H1 (cell line): ENCODE data around the gene AK8. TPM values are rescaled to one million over a fixed set of nuclear protein-coding genes. Genes with fewer than 3 reads are reported as not detected.

Source experiments
- CTCF ChIA-PET: fragments of 300-600 bp; sonication (Branson Sonifier 250); formaldehyde crosslinking; loops from one replicate; lab custom pipeline; 2021; ENCODE audit not compliant: partially characterized antibody; lab: Charles Lee
- POLR2A ChIA-PET: fragments of 300-600 bp; sonication (Branson Sonifier 250); formaldehyde crosslinking; loops from one replicate; lab custom pipeline; 2021; ENCODE audit warnings: inconsistent platforms; ENCODE audit not compliant: partially characterized antibody; lab: Charles Lee
- DNase-seq, 2 experiments: peaks; one replicate each; pipeline versions ENCODE4 v3.0.0 to v3.0.0-alpha.2; 2010 to 2022; ENCODE audit warnings: low spot score in 2 of 2, low read depth in 1 of 2, mixed read lengths in 1 of 2
- FAIRE-seq: peaks from 2 replicates; lab custom pipeline; 2011; peaks lifted over from hg19 to GRCh38; lab: Jason Lieb, UNC
- H2AFZ ChIP-seq: 2 replicates; pipeline ENCODE4 v1.8.1; 2012; ENCODE audit warnings: low read length, inconsistent platforms
- H2AK5ac ChIP-seq: 2 replicates; pipeline ENCODE4 v1.6.1; 2013; ENCODE audit warnings: low read depth, low read length
- H2BK120ac ChIP-seq: replicated peaks from 2 replicates; pipeline ENCODE3; 2013; ENCODE audit warnings: low read depth, low read length, inconsistent platforms
- H2BK12ac ChIP-seq: 2 replicates; pipeline ENCODE4 v1.6.1; 2013; ENCODE audit warnings: low read depth, low read length
- H2BK15ac ChIP-seq: 2 replicates; pipeline ENCODE4 v1.6.1; 2013; ENCODE audit warnings: low read length
- H2BK20ac ChIP-seq: 2 replicates; pipeline ENCODE4 v1.6.1; 2013; ENCODE audit warnings: low read length
- H2BK5ac ChIP-seq: 2 replicates; pipeline ENCODE4 v1.6.1; 2013; ENCODE audit warnings: low read depth, low read length
- H3K14ac ChIP-seq: 2 replicates; pipeline ENCODE4 v1.6.1; 2013; ENCODE audit warnings: inconsistent platforms; ENCODE audit not compliant: insufficient read length
- H3K18ac ChIP-seq: 2 replicates; pipeline ENCODE4 v1.6.1; 2013; ENCODE audit warnings: low read length; ENCODE audit errors: extremely low read depth
- H3K23ac ChIP-seq: 2 replicates; pipeline ENCODE4 v1.6.1; 2013; ENCODE audit warnings: inconsistent platforms; ENCODE audit not compliant: insufficient read length
- H3K23me2 ChIP-seq: 2 replicates; pipeline ENCODE4 v1.6.1; 2013; ENCODE audit warnings: low read depth, low read length
- H3K27ac ChIP-seq: 2 replicates; pipeline ENCODE4 v1.6.1; 2011; ENCODE audit warnings: low read depth, low read length, inconsistent platforms
- H3K27me3 ChIP-seq, 4 experiments: replicated peaks in 1 of 4; 1 replicate in 1 of 4; 2 replicates in 3 of 4; pipeline versions ENCODE4 v1.6.1 to v1.8.1; 2011 to 2013; ENCODE audit warnings: low read length in 3 of 4, mild to moderate bottlenecking in 3 of 4, inconsistent platforms in 2 of 4, mixed read lengths in 2 of 4, moderate library complexity in 1 of 4; ENCODE audit not compliant: control insufficient read depth in 3 of 4, insufficient read depth in 3 of 4; ENCODE audit errors: extremely low read depth in 1 of 4
- H3K36me3 ChIP-seq, 4 experiments: 2 replicates each; pipeline versions ENCODE4 v1.6.1 to v1.8.1; 2011 to 2013; ENCODE audit warnings: mild to moderate bottlenecking in 4 of 4, low read length in 3 of 4, moderate library complexity in 2 of 4, control low read depth in 1 of 4, inconsistent platforms in 1 of 4; ENCODE audit not compliant: insufficient read depth in 4 of 4, control insufficient read depth in 2 of 4
- H3K4ac ChIP-seq: replicated peaks from 2 replicates; pipeline ENCODE3; 2013; ENCODE audit warnings: low read length, low read depth, mixed read lengths, inconsistent platforms; ENCODE audit not compliant: insufficient read length
- H3K4me1 ChIP-seq, 4 experiments: replicated peaks in 1 of 4; 1 replicate in 1 of 4; 2 replicates in 3 of 4; pipeline versions ENCODE4 v1.6.1 to v1.8.1; 2011 to 2013; ENCODE audit warnings: low read length in 3 of 4, inconsistent platforms in 2 of 4, mixed read lengths in 1 of 4; ENCODE audit not compliant: insufficient read depth in 4 of 4, control insufficient read depth in 3 of 4
- H3K4me2 ChIP-seq, 2 experiments: 2 replicates each; pipeline versions ENCODE4 v1.6.1 to v1.8.1; 2011 to 2013; ENCODE audit warnings: low read depth in 2 of 2, low read length in 2 of 2, control low read depth in 1 of 2, inconsistent platforms in 1 of 2, mild to moderate bottlenecking in 1 of 2; ENCODE audit not compliant: insufficient read depth in 1 of 2
- H3K4me3 ChIP-seq, 4 experiments: fragments of 200-600, 300-600 bp in 1 of 4; sonication (generic), shearing (Covaris generic), sonication (Bioruptor Twin) in 1 of 4; 2 replicates each; pipeline versions ENCODE4 v1.5.1 to v1.8.1; 2011 to 2016; ENCODE audit warnings: low read length in 4 of 4, low read depth in 3 of 4, control low read depth in 2 of 4, inconsistent platforms in 2 of 4, mild to moderate bottlenecking in 2 of 4, mixed read lengths in 1 of 4, moderate library complexity in 1 of 4; ENCODE audit not compliant: insufficient read depth in 2 of 4; ENCODE audit errors: extremely low read depth in 1 of 4
- H3K56ac ChIP-seq: replicated peaks from 2 replicates; pipeline ENCODE3; 2013; ENCODE audit warnings: low read depth, mild to moderate bottlenecking, mixed read lengths, low read length, inconsistent platforms; ENCODE audit not compliant: insufficient read length
- H3K79me1 ChIP-seq: 2 replicates; pipeline ENCODE4 v1.6.1; 2013; ENCODE audit warnings: low read depth, low read length, control low read depth
- H3K79me2 ChIP-seq, 2 experiments: 2 replicates each; pipeline versions ENCODE4 v1.6.1 to v1.8.1; 2012 to 2013; ENCODE audit warnings: low read length in 2 of 2, mild to moderate bottlenecking in 2 of 2, inconsistent platforms in 1 of 2; ENCODE audit not compliant: insufficient read depth in 2 of 2, control insufficient read depth in 1 of 2
- H3K9ac ChIP-seq, 4 experiments: replicated peaks in 1 of 4; 1 replicate in 1 of 4; 2 replicates in 3 of 4; pipeline versions ENCODE4 v1.6.1 to v1.8.1; 2011 to 2013; ENCODE audit warnings: low read depth in 3 of 4, low read length in 3 of 4, control low read depth in 2 of 4, mild to moderate bottlenecking in 2 of 4, moderate library complexity in 2 of 4, inconsistent platforms in 1 of 4; ENCODE audit errors: extremely low read depth in 1 of 4
- H3K9me3 ChIP-seq, 2 experiments: 2 replicates each; pipeline versions ENCODE4 v1.6.1 to v1.8.1; 2012 to 2013; ENCODE audit warnings: mild to moderate bottlenecking in 2 of 2, moderate library complexity in 2 of 2, control low read depth in 1 of 2, inconsistent platforms in 1 of 2, low read depth in 1 of 2, low read length in 1 of 2, mixed read lengths in 1 of 2; ENCODE audit not compliant: insufficient read depth in 2 of 2
- H4K20me1 ChIP-seq, 2 experiments: replicated peaks in 1 of 2; 2 replicates each; pipeline versions ENCODE3 to v1.8.1; 2011 to 2013; ENCODE audit warnings: inconsistent platforms in 2 of 2, low read length in 2 of 2, mild to moderate bottlenecking in 1 of 2; ENCODE audit not compliant: insufficient read depth in 2 of 2, control insufficient read depth in 1 of 2
- H4K5ac ChIP-seq: 2 replicates; pipeline ENCODE4 v1.6.1; 2013; ENCODE audit warnings: low read length, low read depth, mixed read lengths, inconsistent platforms; ENCODE audit not compliant: insufficient read length
- H4K8ac ChIP-seq: 2 replicates; pipeline ENCODE4 v1.8.0; 2013; ENCODE audit warnings: mild to moderate bottlenecking, moderate library complexity, low read length, inconsistent platforms; ENCODE audit not compliant: insufficient read depth; ENCODE audit errors: extremely low read depth
- H4K91ac ChIP-seq: replicated peaks from 2 replicates; pipeline ENCODE3; 2013; ENCODE audit warnings: low read length, mixed read lengths, inconsistent platforms; ENCODE audit not compliant: insufficient read length
- BACH1 ChIP-seq: IDR thresholded peaks from 2 replicates; pipeline ENCODE4 v1.6.1; 2012; ENCODE audit warnings: low read length, improper control_type of control experiment
- BRCA1 ChIP-seq: IDR thresholded peaks from 2 replicates; pipeline ENCODE4 v1.6.1; 2012; ENCODE audit warnings: low read depth, low read length, improper control_type of control experiment
- CBX8 ChIP-seq: fragments of 300-800, 300-1000 bp; sonication (generic); IDR thresholded peaks from 2 replicates; pipeline ENCODE4 v1.7.1; 2016; ENCODE audit warnings: low read depth, low read length, borderline replicate concordance
- CHD1 ChIP-seq: IDR thresholded peaks from 2 replicates; pipeline ENCODE4 v1.6.1; 2012; ENCODE audit warnings: low read depth, low read length, improper control_type of control experiment
- EGR1 ChIP-seq: IDR thresholded peaks from 2 replicates; pipeline ENCODE4 v1.6.1; 2011; ENCODE audit warnings: low read depth, low read length, borderline replicate concordance
- FOSL1 ChIP-seq: IDR thresholded peaks from 2 replicates; pipeline ENCODE4 v1.6.1; 2011; ENCODE audit warnings: mild to moderate bottlenecking, low read depth, low read length, moderate library complexity; ENCODE audit not compliant: insufficient read depth
- JUND ChIP-seq: IDR thresholded peaks from 2 replicates; pipeline ENCODE4 v1.6.1; 2011; ENCODE audit warnings: mild to moderate bottlenecking, improper control_type of control experiment, low read length
- POLR2A ChIP-seq, 2 experiments: IDR thresholded peaks; 1 replicate in 1 of 2; 2 replicates in 1 of 2; pipeline ENCODE4 v1.6.1; 2011; ENCODE audit warnings: low read depth in 2 of 2, low read length in 2 of 2, mild to moderate bottlenecking in 2 of 2; ENCODE audit errors: control extremely low read depth in 1 of 2
- RXRA ChIP-seq: IDR thresholded peaks from 2 replicates; pipeline ENCODE4 v1.6.1; 2011; ENCODE audit warnings: low read depth, mild to moderate bottlenecking, low read length, moderate library complexity; ENCODE audit not compliant: insufficient read depth
- SP2 ChIP-seq: IDR thresholded peaks from 2 replicates; pipeline ENCODE4 v1.6.1; 2012; ENCODE audit warnings: mild to moderate bottlenecking, low read length, inconsistent platforms
- TBP ChIP-seq: IDR thresholded peaks from 2 replicates; pipeline ENCODE4 v1.6.1; 2011; ENCODE audit warnings: low read depth, low read length, improper control_type of control experiment
- TCF12 ChIP-seq: IDR thresholded peaks from 2 replicates; pipeline ENCODE4 v1.6.1; 2011; ENCODE audit warnings: low read depth, mild to moderate bottlenecking, low read length
- WGBS, 2 experiments: shearing (Covaris generic) in 1 of 2; methylation state at CpG; one replicate each; pipeline versions ENCODE4 v1.1.6 to v1.1.7; 2013 to 2015; ENCODE audit warnings: low lambda C conversion rate in 2 of 2, mixed read lengths in 2 of 2, inconsistent platforms in 1 of 2, low coverage in 1 of 2, missing lambda C conversion rate in 1 of 2; ENCODE audit not compliant: insufficient replicate concordance in 2 of 2, insufficient coverage in 1 of 2, insufficient read length in 1 of 2; ENCODE audit errors: extremely low coverage in 1 of 2, missing lambda C conversion rate in 1 of 2; 5-methylcytosine and 5-hydroxymethylcytosine counted together
- polyA plus RNA-seq, 7 experiments: library from polyadenylated mRNA; depleted of rRNA in 3 of 7; stranded (reverse) in 5 of 7; unstranded in 2 of 7; fragments of >200 nt in 5 of 7; fragments of 200-250 nt in 2 of 7; gene quantifications; 1 replicate in 5 of 7; 2 replicates in 1 of 7; 4 replicates in 1 of 7; pipeline versions ENCODE4 v1.2.1 to v1.2.3, GENCODE V29; 2011 to 2013; ENCODE audit warnings: missing spikeins in 2 of 7, mixed read lengths in 2 of 7
- total RNA-seq: library from RNA; stranded (reverse); fragmentation: NEBNext Ultra II Directional; extraction: Animal tissue kit (Norgen Biotek cat#: 25700); gene quantifications from 2 replicates; pipeline ENCODE4 v1.2.1, GENCODE V29; 2021
- TF ChIP-seq, protein P1 (sequence below): IDR thresholded peaks from 2 replicates; pipeline ENCODE4 v1.6.1; 2012; ENCODE audit warnings: inconsistent platforms

The AK8 gene
- total and polyA plus RNA-seq, 2 of the 8 experiments (the other 6 are each of a cell fraction or from before 2014, with no cell fraction given): 0.35 to 0.48 TPM

DNA sequence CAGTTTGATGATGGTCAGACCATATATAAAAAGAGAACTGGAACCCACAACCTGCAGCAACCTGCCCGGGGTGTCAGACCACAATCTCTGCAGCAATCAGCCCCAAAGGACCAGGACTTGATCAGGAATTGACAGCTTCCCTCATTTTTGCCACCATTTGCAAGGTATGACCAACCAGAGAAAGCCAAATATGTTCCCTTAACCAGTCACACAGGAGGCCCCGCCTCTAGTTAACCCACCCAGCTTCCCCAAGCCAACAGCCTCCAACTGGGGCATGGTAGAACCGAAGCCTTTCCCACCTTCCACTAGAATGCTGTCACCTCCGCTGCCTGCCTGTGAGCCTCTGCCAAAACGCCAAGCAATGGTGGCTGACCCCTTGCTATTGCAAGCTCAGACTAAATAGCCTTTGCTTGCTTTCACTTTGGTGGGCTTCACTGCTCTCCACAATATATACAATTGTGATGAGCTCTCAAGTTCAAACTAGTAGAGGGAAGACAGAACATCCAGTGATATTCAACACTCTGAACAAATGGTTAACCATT lies 86.3 kb downstream of the AK8 start:
- CTCF ChIA-PET: interaction anchor here (2.5 kb wide), 1 partner anchor 23 kb away, joined by 8 read pairs; no protein-coding TSS in a partner anchor
- Histone ChIP-seq H3K36me3 (no peaks in the 10 kb centered on the region), H4K5ac (no peak overlapping the region), H3K79me2 (no peaks in the 10 kb centered on the region), H2AK5ac (no peak overlapping the region), H2BK12ac (no peak overlapping the region), H2BK15ac (no peak overlapping the region), H2BK120ac (no peak overlapping the region), H4K91ac (no peak overlapping the region)
- POLR2A ChIA-PET: no interaction called here
- TF ChIP-seq SP2 (no peak), BACH1 (no peak), CHD1 (no peak), BRCA1 (no peak), TBP (no peak), FOSL1 (no peak), POLR2A (IDR thresholded peaks at IDR 0.05; ENCODE audit: control extremely low read depth in 1 of 2, low read depth in 2 of 2, low read length in 2 of 2) (no peak), JUND (no peak), RXRA (no peak), CBX8 (no peak), TCF12 (no peak), EGR1 (no peak)
- TF ChIP-seq, protein P1, sequence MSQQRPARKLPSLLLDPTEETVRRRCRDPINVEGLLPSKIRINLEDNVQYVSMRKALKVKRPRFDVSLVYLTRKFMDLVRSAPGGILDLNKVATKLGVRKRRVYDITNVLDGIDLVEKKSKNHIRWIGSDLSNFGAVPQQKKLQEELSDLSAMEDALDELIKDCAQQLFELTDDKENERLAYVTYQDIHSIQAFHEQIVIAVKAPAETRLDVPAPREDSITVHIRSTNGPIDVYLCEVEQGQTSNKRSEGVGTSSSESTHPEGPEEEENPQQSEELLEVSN: no peak
- TF ChIP-seq, all 59 proteins: peak for 0
- Histone ChIP-seq H4K8ac (no peak overlapping the region), H3K27ac (no peak overlapping the region), H3K4ac (no peak overlapping the region), H3K56ac (no peak overlapping the region), H3K79me1 (no peaks in the 10 kb centered on the region), H3K4me2 (no peak overlapping the region), H2BK5ac (no peak overlapping the region), H2BK20ac (no peak overlapping the region), H3K4me1 (no peaks in the 10 kb centered on the region), H3K23me2 (no peaks in the 10 kb centered on the region), H3K9me3 (no peaks in the 10 kb centered on the region; a peak in 1 of 4 replicates), H3K18ac (no peak overlapping the region), H4K20me1 (no peaks in the 10 kb centered on the region), H3K23ac (no peak overlapping the region), H3K14ac (no peak overlapping the region), H3K27me3 (peaks cover 0 to 44% (median 38%) of the 10 kb centered on the region in 4 experiments; a peak in 6 of 7 replicates), H3K4me3 (no peak overlapping the region), H3K9ac (no peak overlapping the region), H2AFZ (no peak overlapping the region)
- FAIRE-seq (no peak), DNase-seq (no peak)
- 86% methylated on average over 5 of the region's 5 CpGs; no CpG with 5 or more reads in 1 of the 2 experiments for WGBS, 2 experiments
